Esophagus muscularis mucosa (tissue), 3 donors: ENCODE measurements around the gene FKBP5.

Experiments
- POLR2A ChIP-seq: fragments of 450-650 bp; IDR thresholded peaks from one replicate; pipeline ENCODE4 v1.6.1; 2017; ENCODE audit warnings: antibody characterized with exemption, moderate library complexity, mild to moderate bottlenecking, low read depth
- POLR2AphosphoS5 ChIP-seq, 2 donors: sonication (generic); formaldehyde crosslinking; IDR thresholded peaks; one replicate each; pipeline ENCODE4 v1.6.1; 2017; ENCODE audit warnings: antibody characterized with exemption in 2 of 2
- TF ChIP-seq, protein P1 (sequence below), 3 experiments: fragments of 200-600 bp in 2 of 3; fragments of 450-650 bp in 1 of 3; sonication (generic) in 2 of 3; IDR thresholded peaks; one replicate each; pipeline ENCODE4 v1.5.1; 2017 to 2019; ENCODE audit warnings: antibody characterized with exemption in 3 of 3, mild to moderate bottlenecking in 2 of 3, moderate library complexity in 1 of 3

DNA sequence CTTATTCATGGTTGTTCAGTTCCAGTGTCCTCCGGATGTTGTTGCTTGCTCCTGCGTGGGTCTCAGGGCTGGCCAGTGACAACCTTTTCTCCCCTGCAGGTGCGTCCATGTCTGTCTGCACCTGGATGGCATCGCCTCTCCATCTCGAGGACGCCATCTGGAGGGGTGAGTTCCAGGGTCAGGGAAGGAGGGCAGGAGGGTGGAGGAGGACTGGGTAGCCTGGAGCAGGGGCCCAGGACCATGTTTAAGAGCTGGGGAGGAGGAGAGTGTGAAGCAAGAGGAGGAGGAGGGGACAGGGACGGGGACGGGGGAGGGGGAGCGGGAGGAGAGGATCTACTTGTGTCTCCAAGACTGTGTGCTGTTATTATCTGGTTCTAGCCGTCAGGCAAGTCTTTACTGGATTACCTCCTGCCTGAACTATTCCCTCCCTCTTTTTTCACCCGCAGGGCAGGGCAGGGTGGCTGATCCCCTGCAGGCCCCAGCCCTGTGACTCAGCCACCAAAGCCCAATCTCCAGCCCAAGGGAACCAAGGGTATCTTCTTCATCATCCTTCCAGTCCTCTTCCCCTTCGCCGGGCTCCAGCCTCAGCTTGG is 143.8 kb downstream of the FKBP5 start:
- TF ChIP-seq, protein P1, sequence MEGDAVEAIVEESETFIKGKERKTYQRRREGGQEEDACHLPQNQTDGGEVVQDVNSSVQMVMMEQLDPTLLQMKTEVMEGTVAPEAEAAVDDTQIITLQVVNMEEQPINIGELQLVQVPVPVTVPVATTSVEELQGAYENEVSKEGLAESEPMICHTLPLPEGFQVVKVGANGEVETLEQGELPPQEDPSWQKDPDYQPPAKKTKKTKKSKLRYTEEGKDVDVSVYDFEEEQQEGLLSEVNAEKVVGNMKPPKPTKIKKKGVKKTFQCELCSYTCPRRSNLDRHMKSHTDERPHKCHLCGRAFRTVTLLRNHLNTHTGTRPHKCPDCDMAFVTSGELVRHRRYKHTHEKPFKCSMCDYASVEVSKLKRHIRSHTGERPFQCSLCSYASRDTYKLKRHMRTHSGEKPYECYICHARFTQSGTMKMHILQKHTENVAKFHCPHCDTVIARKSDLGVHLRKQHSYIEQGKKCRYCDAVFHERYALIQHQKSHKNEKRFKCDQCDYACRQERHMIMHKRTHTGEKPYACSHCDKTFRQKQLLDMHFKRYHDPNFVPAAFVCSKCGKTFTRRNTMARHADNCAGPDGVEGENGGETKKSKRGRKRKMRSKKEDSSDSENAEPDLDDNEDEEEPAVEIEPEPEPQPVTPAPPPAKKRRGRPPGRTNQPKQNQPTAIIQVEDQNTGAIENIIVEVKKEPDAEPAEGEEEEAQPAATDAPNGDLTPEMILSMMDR (IDR thresholded peaks at IDR 0.05), result no peak
- TF ChIP-seq POLR2AphosphoS5 (IDR thresholded peaks at IDR 0.05), result no peak
- TF ChIP-seq POLR2A, result no peak
